A549 treated with Mapracorat at 1 μM for 4 hours (cell line): ENCODE results near the gene DNAAF2. TPM values are rescaled to one million over a fixed set of nuclear protein-coding genes. Genes with fewer than 3 reads are reported as not detected.

ENCODE experiments used
- total RNA-seq: library from RNA; stranded (reverse); fragments of 200-300 nt; extraction: Qiagen RNA extraction; gene quantifications from 5 replicates; pipeline ENCODE4 v1.2.3, GENCODE V29; 2022

Gene DNAAF2, protein sequence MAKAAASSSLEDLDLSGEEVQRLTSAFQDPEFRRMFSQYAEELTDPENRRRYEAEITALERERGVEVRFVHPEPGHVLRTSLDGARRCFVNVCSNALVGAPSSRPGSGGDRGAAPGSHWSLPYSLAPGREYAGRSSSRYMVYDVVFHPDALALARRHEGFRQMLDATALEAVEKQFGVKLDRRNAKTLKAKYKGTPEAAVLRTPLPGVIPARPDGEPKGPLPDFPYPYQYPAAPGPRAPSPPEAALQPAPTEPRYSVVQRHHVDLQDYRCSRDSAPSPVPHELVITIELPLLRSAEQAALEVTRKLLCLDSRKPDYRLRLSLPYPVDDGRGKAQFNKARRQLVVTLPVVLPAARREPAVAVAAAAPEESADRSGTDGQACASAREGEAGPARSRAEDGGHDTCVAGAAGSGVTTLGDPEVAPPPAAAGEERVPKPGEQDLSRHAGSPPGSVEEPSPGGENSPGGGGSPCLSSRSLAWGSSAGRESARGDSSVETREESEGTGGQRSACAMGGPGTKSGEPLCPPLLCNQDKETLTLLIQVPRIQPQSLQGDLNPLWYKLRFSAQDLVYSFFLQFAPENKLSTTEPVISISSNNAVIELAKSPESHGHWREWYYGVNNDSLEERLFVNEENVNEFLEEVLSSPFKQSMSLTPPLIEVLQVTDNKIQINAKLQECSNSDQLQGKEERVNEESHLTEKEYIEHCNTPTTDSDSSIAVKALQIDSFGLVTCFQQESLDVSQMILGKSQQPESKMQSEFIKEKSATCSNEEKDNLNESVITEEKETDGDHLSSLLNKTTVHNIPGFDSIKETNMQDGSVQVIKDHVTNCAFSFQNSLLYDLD
- 10.3 to 12.3 TPM (median 11.3 TPM) in 5 replicates for total RNA-seq

DNA sequence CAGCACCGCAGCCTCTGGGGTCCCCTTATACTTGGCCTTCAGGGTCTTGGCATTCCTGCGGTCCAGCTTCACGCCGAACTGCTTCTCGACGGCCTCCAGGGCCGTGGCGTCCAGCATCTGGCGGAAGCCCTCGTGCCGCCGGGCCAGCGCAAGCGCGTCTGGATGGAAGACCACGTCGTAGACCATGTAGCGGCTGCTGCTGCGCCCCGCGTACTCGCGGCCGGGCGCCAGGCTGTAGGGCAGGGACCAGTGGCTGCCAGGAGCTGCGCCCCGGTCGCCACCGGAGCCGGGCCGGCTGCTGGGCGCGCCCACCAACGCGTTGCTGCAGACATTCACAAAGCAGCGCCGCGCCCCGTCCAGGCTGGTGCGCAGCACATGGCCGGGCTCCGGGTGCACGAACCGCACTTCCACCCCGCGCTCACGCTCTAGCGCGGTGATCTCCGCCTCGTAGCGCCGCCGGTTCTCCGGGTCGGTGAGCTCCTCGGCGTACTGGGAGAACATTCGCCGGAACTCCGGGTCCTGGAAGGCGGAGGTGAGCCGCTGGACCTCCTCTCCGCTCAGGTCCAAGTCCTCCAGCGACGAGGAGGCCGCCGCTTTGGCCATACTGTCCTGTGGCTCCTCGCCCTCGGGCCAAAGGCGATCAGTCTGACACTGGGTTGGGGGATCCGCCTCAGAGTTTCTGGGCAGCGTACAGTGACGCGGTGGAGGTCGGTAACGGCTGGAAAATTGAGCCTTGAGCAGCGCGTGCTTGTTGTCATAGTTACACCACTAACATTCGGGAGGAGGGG is at the start of gene DNAAF2:
DNAAF2 (minus strand) TSS at position 698 of the 788 bp plus-strand sequence; CDS start at position 603, 95 bp downstream.

DNA sequence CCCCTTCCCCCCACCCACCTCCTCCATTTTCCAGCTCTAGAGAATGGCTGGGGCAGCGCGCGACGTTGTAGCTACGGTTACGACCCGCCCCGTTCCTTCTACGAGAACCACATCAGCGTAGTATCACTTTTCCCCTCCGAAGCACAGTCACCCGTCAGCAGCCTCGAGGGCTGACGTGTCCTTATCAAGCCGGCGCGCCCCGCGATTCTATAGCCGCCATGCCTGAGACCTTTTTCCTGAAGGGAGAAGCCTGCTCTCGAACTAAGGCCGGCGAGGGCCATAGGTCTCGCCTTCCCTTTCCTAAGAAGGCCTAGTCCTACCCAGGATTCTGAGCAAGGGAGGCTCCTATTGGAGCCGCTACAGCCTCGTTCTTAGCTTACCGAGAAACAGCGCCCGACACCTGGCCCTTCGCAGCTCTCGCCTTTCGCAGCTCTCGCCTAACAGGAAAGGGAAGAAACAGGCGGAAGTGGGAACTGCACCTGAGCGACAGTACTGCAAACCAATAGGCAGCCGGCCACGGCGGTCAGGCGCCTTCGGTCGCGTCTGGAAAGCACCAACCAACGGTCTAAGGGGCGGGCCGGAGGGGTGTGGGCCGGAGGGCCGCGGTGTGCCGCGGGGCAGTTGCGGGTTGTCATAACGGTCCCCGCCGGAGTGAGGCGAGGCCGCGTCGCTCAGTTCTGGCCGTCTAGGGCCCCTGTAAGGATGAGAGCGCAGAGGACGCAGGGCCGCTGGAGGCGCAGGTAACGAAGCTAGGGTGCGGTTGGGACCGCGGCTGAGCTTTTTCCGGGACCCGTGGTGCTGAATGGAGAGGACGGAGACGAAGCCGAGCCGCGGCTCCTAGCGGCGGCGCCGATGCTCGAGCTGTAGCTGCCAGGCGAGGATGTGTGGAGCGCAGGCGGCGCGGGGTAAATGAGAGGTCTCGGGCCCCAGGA is 14.6 kb downstream of the DNAAF2 start, which contains the start of the genes MGAT2 and RPL36AL:
MGAT2 (plus strand) TSS at position 618 of the 932 bp plus-strand sequence. CDS start 470 bp downstream, outside the sequence.
RPL36AL (minus strand) TSS at position 445 of the 932 bp plus-strand sequence. CDS start 1,522 bp downstream, outside the sequence.

DNA sequence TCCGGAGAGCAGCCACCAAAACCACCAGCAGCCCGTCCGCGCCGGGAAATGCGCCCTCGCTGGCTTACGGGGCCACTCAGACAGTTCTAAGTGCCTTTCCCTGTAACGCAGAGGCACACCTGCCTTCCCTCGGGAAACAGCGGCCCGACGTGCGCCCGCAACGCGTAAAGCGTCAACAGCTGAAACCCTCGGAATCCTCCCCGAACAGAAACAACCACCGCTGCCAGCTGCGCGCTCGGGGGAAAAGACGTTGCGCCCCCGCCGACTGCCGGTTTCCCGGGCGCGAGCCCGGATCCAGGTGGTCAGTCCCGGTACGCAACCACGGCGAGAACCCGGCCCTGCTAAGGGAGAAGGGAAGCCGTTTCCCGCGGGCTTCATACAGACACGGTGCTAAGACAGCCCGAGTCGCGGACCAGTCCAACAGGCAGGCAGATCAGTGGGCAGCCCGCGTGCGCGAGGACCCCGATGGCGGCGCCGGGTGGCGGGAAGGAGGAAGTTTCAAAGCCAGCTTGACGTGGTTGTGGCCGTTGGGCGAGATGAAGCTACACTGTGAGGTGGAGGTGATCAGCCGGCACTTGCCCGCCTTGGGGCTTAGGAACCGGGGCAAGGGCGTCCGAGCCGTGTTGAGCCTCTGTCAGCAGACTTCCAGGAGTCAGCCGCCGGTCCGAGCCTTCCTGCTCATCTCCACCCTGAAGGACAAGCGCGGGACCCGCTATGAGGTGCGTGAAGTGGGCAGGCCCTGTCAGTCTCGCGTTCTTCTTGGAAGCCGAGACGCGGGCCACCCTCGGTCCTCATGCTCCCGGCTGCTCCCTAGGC is 36.4 kb downstream of the DNAAF2 start, which contains the start of gene LRR1:
LRR1 (plus strand) TSS at position 456 of the 816 bp plus-strand sequence; CDS start at position 537, 81 bp downstream.

DNA sequence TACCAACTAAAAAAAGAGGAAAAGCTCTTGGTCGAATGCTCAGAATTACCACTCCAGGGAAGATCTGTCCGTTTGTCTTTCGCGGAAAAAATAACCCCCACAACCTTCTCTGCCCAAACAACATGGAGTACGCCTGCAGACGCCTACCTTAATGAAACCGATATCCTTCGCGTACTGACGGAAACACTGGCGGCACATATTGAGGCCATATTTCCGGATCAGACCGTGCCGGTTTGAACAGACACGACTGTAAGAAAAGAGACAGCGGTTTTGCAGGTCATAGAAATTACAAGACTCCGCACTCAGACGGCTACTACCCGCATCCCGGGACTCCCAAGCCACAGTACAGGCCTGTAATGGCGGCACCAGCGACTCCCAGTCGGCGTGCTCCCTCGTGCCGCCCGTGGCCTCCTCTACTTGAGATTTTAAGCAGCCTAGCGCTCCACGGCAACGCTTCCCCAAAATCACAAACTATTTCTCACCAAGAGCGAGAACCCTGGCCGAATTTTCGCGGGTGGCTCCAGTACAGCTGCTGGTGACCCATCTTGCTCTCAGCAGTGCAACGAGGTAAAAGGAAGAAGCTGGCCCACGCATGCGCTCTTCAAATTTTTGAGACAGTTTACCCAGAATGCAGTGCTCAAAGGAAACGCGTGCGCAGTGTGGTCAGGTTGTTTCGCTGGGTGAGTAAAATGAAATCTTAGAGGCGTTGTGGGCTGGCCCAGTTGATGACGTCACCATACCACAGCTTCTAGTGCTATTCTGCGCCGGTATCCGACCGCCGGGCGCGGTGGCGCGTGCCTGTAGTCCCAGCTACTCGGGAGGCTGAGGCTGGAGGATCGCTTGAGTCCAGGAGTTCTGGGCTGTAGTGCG is 49.0 kb downstream of the DNAAF2 start, which contains the start of gene RPS29:
RPS29 (minus strand) TSS at position 578 of the 870 bp plus-strand sequence; CDS start at position 544, 34 bp downstream.

Other genes starting within 250 kb of the DNAAF2 start
- 4,245 to 4,857 TPM (median 4,440 TPM) in 5 replicates for gene RPS29, start 48.9 kb downstream of the DNAAF2 start, total RNA-seq
- gene LRR1, start 36.3 kb downstream of the DNAAF2 start, total RNA-seq, result 43.8 to 52.9 TPM (median 49.2 TPM) in 5 replicates
- 399 to 570 TPM (median 426 TPM) in 5 replicates for gene RPL36AL, start 14.6 kb downstream of the DNAAF2 start, total RNA-seq
- gene MGAT2, start 14.4 kb downstream of the DNAAF2 start, total RNA-seq, result 45.7 to 53.2 TPM (median 48.3 TPM) in 5 replicates
- gene POLE2, start 53.0 kb upstream of the DNAAF2 start, total RNA-seq, result 11.8 to 13.9 TPM (median 13.6 TPM) in 5 replicates
- gene KLHDC1, start 57.9 kb upstream of the DNAAF2 start, total RNA-seq, result 0.24 to 0.49 TPM (median 0.28 TPM) in 5 replicates
- gene KLHDC2, start 132.9 kb upstream of the DNAAF2 start, total RNA-seq, result 28.5 to 35.7 TPM (median 35.3 TPM) in 5 replicates
- gene NEMF, start 217.5 kb upstream of the DNAAF2 start, total RNA-seq, result 26.1 to 32.9 TPM (median 31.6 TPM) in 5 replicates